ENCODE measurements around the gene BRF1.
"Not testable (repeated sequence)": the region's sequence is repeated elsewhere in the genome, so short reads cannot be mapped to it uniquely, and the experiment has no call there.

The BRF1 gene

DNA sequence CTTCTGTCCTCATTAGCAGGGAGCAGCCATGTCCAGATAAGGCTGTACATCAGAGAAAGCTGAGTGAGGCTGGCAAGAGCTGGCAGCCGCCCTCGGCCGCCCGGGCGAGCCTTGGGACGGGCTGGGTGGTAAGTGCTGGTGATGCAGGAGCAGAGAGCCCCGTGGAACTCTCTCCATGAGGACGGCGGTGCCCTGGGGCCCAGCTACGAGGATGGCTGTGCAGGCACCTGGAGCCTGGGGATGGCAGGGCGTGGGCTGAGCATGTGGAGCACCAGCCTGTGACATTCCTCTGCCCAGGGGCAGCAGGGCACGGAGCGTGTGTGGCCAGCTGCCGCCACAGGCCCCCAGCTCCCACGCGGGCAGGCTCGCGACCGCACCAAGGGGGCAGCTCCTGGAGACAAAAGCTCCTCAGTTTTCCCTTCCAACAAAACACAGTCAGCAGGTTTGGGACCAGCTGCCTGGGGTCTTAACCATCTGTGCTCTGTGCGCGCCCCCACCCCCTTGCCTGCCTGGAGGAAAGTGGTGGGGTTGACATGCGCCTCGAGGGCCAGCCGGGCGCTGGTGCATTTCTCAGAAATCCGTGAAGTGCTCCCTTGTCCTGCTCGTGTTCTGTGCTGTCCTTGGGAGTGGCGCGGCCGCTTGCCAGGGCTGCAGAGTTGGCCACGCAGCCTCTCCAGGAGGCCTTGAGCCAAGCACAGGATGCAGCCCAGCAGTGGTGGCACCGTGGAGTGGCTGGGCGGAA is 35.1 kb upstream of the BRF1 start:
- TF ChIP-seq, protein P1, sequence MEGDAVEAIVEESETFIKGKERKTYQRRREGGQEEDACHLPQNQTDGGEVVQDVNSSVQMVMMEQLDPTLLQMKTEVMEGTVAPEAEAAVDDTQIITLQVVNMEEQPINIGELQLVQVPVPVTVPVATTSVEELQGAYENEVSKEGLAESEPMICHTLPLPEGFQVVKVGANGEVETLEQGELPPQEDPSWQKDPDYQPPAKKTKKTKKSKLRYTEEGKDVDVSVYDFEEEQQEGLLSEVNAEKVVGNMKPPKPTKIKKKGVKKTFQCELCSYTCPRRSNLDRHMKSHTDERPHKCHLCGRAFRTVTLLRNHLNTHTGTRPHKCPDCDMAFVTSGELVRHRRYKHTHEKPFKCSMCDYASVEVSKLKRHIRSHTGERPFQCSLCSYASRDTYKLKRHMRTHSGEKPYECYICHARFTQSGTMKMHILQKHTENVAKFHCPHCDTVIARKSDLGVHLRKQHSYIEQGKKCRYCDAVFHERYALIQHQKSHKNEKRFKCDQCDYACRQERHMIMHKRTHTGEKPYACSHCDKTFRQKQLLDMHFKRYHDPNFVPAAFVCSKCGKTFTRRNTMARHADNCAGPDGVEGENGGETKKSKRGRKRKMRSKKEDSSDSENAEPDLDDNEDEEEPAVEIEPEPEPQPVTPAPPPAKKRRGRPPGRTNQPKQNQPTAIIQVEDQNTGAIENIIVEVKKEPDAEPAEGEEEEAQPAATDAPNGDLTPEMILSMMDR (IDR thresholded peaks at IDR 0.05; ENCODE audit: extremely low read depth, missing control alignments), result no peak
- no peak for DNase-seq (ENCODE audit: low spot score)

DNA sequence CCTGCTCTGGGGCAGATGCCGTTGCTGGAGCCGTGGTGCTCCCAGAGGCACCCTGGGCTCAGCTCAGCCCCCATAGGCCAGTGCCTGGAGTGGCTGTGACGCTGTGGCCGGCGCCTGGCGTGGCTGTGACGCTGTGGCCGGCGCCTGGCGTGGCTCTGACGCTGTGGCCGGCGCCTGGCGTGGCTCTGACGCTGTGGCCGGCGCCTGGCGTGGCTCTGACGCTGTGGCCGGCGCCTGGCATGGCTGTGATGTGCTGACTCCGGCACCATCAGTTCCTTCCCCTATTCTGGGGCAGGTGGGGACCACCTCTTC is 34.4 kb upstream of the BRF1 start:
- not testable (repeated sequence) for DNase-seq (ENCODE audit: low spot score)

DNA sequence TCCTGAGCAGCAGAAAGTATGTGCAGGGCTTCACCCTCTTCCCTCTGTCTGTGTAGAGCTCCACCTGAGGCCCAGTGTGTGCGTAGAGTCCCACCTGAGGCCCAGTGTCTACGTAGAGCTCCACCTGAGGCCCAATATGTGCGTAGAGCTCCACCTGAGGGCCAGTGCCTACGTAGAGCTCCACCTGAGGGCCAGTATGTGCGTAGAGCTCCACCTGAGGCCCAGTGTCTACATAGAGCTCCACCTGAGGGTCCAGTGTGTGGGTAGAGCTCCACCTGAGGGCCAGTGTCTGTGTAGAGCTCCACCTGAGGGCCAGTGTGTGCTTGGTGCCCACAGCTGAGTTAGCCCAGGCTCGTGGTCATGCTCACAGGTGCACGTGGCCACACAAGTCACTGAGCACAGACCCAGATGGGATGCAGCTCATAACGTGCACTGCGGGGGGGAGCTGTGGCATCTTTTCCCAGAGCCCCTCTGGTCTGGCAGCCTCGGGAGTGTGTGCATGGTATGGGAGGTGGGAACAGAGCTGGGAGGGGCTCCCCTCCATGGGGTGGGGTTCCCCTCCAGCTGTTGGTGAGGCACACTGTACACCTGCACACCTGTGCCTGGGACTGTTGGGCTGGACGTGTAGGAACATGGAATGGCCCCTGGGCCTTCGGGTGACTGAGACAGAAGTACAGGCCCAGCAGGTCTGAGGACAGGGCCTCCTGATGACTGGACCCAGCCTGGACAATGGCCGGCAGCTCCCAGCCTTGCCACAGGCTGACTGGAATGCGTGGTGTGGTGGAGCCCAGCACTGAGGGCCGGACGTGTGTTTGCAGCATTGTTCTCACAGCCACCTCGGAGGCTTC is 33.8 kb upstream of the BRF1 start:
- TF ChIP-seq, protein P1 (IDR thresholded peaks at IDR 0.05; ENCODE audit: extremely low read depth, missing control alignments), result no peak
- no peak for DNase-seq (ENCODE audit: low spot score)

DNA sequence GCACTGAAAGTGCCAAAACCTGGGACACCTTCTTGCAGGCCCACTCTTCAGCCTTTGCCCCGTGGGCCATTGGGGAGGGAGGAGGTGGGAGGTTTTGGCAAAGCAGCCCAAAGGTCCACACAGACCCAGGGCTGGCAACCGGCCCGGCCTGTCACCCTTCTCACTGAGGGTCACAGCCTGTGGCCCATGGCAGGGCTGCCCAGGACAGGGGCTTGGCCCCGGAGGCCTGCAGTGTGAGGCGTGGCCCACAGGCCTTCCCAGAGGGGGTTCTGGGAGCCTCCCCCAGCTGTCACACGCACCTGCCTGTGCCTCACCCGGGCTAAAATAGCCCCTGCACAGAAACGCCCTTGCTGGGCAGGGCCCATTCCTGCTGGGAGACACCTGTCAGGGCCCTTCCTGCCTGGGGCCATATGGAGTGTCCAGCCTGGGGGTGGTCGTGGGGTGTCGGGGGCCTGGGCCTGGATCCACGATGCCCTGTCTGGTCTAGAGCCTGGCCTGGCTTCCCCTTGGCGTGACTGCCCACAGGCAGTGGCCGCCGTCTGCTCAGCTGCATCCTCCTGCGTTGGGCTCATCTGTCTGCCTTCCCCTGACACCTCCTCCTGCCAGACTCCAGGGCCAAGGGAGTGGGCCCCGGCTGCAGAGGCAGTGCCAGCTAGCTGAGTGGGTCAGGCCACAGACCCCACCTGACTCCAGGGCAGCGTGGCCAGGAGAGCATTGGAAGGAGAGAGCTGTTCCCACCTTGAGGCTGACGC is 33.0 kb upstream of the BRF1 start:
- TF ChIP-seq, protein P1 (IDR thresholded peaks at IDR 0.05; ENCODE audit: extremely low read depth, missing control alignments), result no peak
- no peak for DNase-seq (ENCODE audit: low spot score)

DNA sequence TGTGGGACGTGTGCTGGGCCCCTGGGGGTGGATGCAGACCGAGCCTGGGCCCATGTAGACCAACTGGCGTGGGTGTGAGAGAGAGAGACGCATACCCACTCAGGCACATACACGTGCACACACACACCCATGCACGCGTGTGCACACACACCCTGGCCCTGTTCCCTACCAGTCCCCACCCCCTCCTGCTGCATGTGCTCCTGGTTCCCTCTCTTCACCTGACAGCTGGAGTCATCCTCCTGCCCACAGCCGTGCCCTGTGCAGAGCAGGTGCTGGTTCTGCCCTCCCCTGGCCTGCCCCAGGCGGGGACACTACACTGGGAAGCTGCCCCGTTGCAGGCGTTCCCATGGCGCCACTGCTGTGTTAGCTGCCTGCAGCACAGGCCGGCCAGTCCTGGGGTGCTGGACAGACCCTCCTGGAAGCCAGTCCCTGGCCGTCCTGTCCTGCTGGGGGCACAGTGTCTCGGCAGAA is 32.3 kb upstream of the BRF1 start:
- DNase-seq (ENCODE audit: low spot score), result no peak
- TF ChIP-seq, protein P1 (IDR thresholded peaks at IDR 0.05; ENCODE audit: extremely low read depth, missing control alignments), result no peak

DNA sequence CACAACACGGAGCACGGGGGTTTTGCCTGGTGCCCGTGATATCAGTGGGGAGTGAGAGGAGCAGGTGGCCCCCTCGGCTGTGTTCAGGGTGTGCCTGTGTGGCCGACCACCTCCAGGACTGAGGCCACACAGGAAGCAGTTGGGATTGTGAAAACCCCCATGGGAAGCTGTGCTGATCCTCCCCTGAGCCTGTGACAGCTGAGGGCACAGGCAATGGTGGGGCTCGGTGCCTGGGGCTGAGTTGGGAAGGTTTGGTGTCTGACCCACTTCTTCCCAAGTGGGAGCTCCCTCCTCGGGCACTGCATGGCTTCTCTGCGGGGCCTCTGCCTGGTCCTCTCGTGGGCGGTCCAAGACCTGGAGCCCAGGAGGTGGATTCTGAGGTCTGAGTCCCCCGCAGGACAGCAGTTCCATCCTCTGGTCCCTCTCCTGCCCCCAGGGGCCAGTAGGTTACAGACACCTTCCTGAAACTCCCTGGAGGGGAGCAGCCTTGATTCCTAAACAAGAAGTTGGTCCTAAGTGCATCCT is 31.6 kb upstream of the BRF1 start:
- TF ChIP-seq, protein P1 (IDR thresholded peaks at IDR 0.05; ENCODE audit: extremely low read depth, missing control alignments), result no peak
- no peak for DNase-seq (ENCODE audit: low spot score)

DNA sequence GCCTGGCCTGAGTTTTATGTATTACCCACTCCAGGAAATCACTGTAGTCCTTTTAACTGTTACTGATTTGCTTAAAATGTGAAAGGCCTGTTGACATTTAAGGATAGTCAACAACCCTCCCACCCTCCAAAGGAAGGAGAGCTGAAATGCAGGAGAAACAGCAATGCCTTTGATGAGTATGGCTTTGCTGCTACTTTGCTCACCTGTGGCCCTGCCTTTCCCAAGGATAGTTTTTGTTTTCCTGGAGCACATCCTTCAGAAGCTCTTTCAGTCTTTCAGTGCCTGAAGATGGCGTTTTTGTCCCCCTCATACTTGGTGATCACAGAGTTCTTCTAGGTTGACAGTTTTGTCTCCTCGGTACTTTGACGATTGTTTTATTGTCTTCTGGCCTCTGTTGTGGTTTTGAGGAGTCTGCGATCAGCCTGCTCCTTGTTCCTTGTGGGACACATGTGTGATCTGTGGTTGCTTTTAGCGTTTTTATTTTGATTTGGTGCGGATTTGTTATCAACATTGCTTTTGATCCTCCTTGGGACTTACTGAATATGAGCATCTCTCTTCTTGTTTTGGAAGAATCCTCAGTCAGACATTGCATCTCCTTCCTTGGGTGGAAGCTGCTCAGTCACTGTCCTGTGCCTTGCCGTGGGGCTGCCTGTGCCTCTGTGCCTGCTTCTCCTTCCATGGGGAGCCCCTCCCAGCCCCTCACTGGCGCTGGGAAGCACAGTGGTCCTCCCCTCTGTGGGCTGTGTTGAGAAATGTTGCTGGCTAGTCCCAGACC is 31.0 kb upstream of the BRF1 start:
- no peak for DNase-seq (ENCODE audit: low spot score)
- TF ChIP-seq, protein P1 (IDR thresholded peaks at IDR 0.05; ENCODE audit: extremely low read depth, missing control alignments), result no peak
